Caco-2 (cell line): ENCODE measurements around the gene SIM1. TPM values are rescaled to one million over a fixed set of nuclear protein-coding genes. Genes with fewer than 3 reads are reported as not detected.

ENCODE experiments used
- BruUV-seq: library from RNA; stranded (reverse); fragments of 400-500 nt; replicated peaks from 2 replicates; lab custom pipeline; 2021; lab: Mats Ljungman, UMichigan
- CTCF ChIA-PET: fragments of 300-600 bp; sonication (Branson Sonifier 250); formaldehyde crosslinking; loops from one replicate; lab custom pipeline; 2022; ENCODE audit warnings: antibody characterized with exemption; lab: Charles Lee
- POLR2A ChIA-PET: fragments of 300-600 bp; sonication (Branson Sonifier 250); formaldehyde crosslinking; loops from one replicate; lab custom pipeline; 2022; ENCODE audit warnings: antibody characterized with exemption; lab: Charles Lee
- DNase-seq, 2 experiments: peaks; one replicate each; pipeline versions ENCODE4 v3.0.0 to v3.0.0-alpha.2; 2020 to 2022
- H3K27me3 ChIP-seq: replicated peaks from 2 replicates; pipeline ENCODE4 v1.6.0; 2011; ENCODE audit warnings: low read length; ENCODE audit not compliant: control insufficient read depth, insufficient read depth
- H3K36me3 ChIP-seq: 2 replicates; pipeline ENCODE4 v1.5.1; 2011; ENCODE audit warnings: low read length; ENCODE audit not compliant: control insufficient read depth, insufficient read depth
- H3K4me1 ChIP-seq: fragments of 250-450 bp; sonication (Bioruptor Pico); 2 replicates; pipeline ENCODE4 v1.5.1; 2020; ENCODE audit warnings: mild to moderate bottlenecking
- H3K4me3 ChIP-seq: 2 replicates; pipeline ENCODE4 v1.5.1; 2011; ENCODE audit warnings: low read depth, mild to moderate bottlenecking, control low read depth, low read length
- H3K9me3 ChIP-seq: fragments of 250-450 bp; sonication (Bioruptor Pico); 2 replicates; pipeline ENCODE4 v1.5.1; 2020; ENCODE audit warnings: mild to moderate bottlenecking, moderate library complexity
- H3K27ac Mint-ChIP-seq: one replicate; pipeline ENCODE4 v1.8.0; 2022; ENCODE audit warnings: mixed read lengths; ENCODE audit not compliant: unreplicated experiment
- H3K27me3 Mint-ChIP-seq: one replicate; pipeline ENCODE4 v1.8.0; 2022; ENCODE audit warnings: mixed read lengths; ENCODE audit not compliant: insufficient read depth, unreplicated experiment
- H3K36me3 Mint-ChIP-seq: one replicate; pipeline ENCODE4 v1.8.0; 2022; ENCODE audit warnings: mild to moderate bottlenecking, mixed read lengths; ENCODE audit not compliant: insufficient read depth, unreplicated experiment
- H3K4me1 Mint-ChIP-seq: one replicate; pipeline ENCODE4 v1.8.0; 2022; ENCODE audit warnings: low read depth, mixed read lengths; ENCODE audit not compliant: unreplicated experiment
- H3K4me3 Mint-ChIP-seq: one replicate; pipeline ENCODE4 v1.8.0; 2022; ENCODE audit warnings: mild to moderate bottlenecking, moderate library complexity, mixed read lengths; ENCODE audit not compliant: unreplicated experiment
- H3K9me3 Mint-ChIP-seq: one replicate; pipeline ENCODE4 v1.8.0; 2022; ENCODE audit warnings: mixed read lengths; ENCODE audit not compliant: unreplicated experiment
- intact Hi-C: fragments of 100-400 bp; cut with micrococcal nuclease; formaldehyde crosslinking; loops from one replicate; pipeline ENCODE4 v1.10.0; 2022; ENCODE audit not compliant: unreplicated experiment
- total RNA-seq: library from RNA; stranded (reverse); gene quantifications from 2 replicates; pipeline ENCODE4 v1.2.3, GENCODE V29; 2022
- TF ChIP-seq, protein P1 (sequence below), 2 experiments: fragments of 200-600 bp in 1 of 2; IDR thresholded peaks; 1 replicate in 1 of 2; 2 replicates in 1 of 2; pipeline versions ENCODE4 v1.5.1 to v1.8.0; 2011 to 2022; ENCODE audit warnings: antibody characterized with exemption in 1 of 2, control low read depth in 1 of 2, inconsistent platforms in 1 of 2, low read depth in 1 of 2, low read length in 1 of 2, mild to moderate bottlenecking in 1 of 2, moderate library complexity in 1 of 2; ENCODE audit not compliant: insufficient read depth in 1 of 2, severe bottlenecking in 1 of 2, unreplicated experiment in 1 of 2

SIM1 gene
- total RNA-seq, 1 experiment from 2014 or later, result not detected

DNA sequence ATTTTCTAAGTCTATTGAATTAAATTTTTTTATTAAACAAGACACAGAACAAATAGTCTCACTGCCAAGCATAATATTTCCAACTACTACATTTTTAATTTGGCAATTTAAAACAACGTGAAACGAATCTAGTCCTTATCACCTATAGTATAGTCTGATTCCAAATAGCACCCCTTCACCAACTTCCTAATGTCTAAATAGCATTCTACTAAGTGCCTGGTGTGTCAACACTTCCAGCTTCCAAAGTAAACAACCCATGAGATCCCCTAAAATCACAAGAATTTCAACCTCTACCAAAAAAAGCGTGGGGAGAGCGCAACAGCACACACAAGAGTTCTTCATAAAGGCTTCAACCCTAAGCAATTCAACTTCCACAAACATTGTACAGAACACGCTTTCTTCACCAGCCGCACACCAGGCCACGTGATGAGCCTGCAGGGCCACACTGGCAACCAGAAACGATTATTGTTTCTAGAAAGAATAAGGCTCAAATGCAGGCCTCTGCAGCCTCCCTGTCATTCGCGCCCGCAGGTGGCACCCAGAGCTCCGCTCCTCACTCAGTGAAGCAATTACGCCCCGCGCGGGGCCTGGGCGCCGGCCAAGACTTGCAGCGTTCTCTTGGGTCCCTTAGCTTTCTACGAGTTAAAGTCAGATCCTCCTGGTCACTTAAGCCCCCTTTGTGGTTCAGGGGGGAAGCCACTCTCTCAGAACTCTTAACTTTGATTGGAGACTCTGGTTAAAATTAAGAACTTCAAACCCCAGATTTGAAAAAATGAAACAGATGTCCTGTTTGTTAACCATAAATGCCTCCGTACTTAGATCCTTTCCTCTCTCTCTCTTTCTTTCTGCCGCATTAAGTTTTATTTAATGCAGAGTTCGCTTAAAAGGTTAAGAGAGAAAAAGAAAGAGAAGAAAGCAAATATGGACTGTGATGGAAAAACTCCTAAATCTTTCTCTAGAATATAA lies 18.3 kb downstream of the SIM1 start:
- ChIA-PET POLR2A (no interaction called here), CTCF (no interaction called here)
- Histone ChIP-seq H3K9me3 (no peaks in the 10 kb centered on the region), H3K27me3 (no peaks in the 10 kb centered on the region), H3K4me1 (no peaks in the 10 kb centered on the region), H3K4me3 (no peak overlapping the region), H3K36me3 (no peaks in the 10 kb centered on the region)
- DNase-seq, result no peak
- TF ChIP-seq, protein P1, sequence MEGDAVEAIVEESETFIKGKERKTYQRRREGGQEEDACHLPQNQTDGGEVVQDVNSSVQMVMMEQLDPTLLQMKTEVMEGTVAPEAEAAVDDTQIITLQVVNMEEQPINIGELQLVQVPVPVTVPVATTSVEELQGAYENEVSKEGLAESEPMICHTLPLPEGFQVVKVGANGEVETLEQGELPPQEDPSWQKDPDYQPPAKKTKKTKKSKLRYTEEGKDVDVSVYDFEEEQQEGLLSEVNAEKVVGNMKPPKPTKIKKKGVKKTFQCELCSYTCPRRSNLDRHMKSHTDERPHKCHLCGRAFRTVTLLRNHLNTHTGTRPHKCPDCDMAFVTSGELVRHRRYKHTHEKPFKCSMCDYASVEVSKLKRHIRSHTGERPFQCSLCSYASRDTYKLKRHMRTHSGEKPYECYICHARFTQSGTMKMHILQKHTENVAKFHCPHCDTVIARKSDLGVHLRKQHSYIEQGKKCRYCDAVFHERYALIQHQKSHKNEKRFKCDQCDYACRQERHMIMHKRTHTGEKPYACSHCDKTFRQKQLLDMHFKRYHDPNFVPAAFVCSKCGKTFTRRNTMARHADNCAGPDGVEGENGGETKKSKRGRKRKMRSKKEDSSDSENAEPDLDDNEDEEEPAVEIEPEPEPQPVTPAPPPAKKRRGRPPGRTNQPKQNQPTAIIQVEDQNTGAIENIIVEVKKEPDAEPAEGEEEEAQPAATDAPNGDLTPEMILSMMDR (IDR thresholded peaks at IDR 0.05; ENCODE audit: insufficient read depth in 1 of 2, low read depth in 1 of 2, low read length in 1 of 2, severe bottlenecking in 1 of 2, unreplicated experiment in 1 of 2), result no peak
- no peaks in the 10 kb centered on the region for H3K4me1 Mint-ChIP-seq
- intact Hi-C loops, result no loop called here
- no peaks in the 10 kb centered on the region for H3K36me3 Mint-ChIP-seq
- no TSS peak for BruUV-seq
- no peaks in the 10 kb centered on the region for H3K9me3 Mint-ChIP-seq
- H3K27me3 Mint-ChIP-seq, result no peaks in the 10 kb centered on the region
- H3K4me3 Mint-ChIP-seq, result no peak overlapping the region
- no peak overlapping the region for H3K27ac Mint-ChIP-seq

DNA sequence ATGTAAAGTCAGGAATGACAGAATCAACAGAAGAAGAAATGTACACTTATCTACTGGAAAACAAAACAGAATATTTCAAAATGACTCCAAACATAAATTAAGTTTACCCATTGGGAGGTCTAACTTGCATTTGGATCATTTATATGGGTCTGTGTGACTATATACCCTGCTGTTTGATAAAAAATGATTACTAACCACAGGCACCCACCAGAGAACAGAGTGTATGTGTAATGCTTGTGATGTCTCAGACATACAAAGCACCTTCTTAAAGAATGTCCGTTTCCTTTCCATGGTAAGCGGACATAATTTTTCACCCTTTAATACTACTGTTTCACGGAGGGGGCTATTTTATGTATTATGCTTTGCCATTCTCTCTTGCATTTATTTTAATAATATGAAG lies 19.2 kb downstream of the SIM1 start:
- Histone ChIP-seq H3K4me1 (no peaks in the 10 kb centered on the region), H3K4me3 (no peak overlapping the region), H3K27me3 (no peaks in the 10 kb centered on the region), H3K9me3 (no peaks in the 10 kb centered on the region), H3K36me3 (no peaks in the 10 kb centered on the region)
- Mint-ChIP-seq H3K4me1 (no peaks in the 10 kb centered on the region), H3K27ac (no peak overlapping the region), H3K27me3 (no peaks in the 10 kb centered on the region), H3K4me3 (no peak overlapping the region), H3K9me3 (no peaks in the 10 kb centered on the region), H3K36me3 (no peaks in the 10 kb centered on the region)
- TF ChIP-seq, protein P1 (IDR thresholded peaks at IDR 0.05; ENCODE audit: insufficient read depth in 1 of 2, low read depth in 1 of 2, low read length in 1 of 2, severe bottlenecking in 1 of 2, unreplicated experiment in 1 of 2), result no peak
- intact Hi-C loops, result no loop called here
- DNase-seq, result no peak
- ChIA-PET POLR2A (no interaction called here), CTCF (no interaction called here)
- no TSS peak for BruUV-seq

DNA sequence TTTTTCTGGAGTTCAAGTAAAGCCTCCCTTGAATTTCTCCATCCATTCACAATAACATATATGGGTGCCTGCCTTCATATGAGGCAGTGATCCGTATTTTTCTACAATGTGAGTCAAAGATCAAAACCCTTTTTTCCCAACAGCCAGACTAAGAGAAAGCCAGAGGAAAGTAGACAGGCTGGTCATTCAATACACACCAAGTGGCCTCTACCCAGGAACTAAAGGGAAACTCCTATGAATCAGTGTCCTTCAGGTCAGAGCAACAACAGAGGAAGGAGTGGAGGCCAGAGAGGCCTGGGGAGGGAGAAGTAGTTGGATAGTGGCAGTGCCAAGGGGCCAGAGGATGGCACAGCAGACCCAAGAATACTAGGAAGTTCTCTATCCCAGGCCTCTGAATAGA lies 23.8 kb downstream of the SIM1 start:
- Mint-ChIP-seq H3K27ac (no peak overlapping the region), H3K4me1 (no peaks in the 10 kb centered on the region), H3K9me3 (no peaks in the 10 kb centered on the region), H3K27me3 (no peaks in the 10 kb centered on the region), H3K36me3 (no peaks in the 10 kb centered on the region), H3K4me3 (no peak overlapping the region)
- Histone ChIP-seq H3K4me3 (no peak overlapping the region), H3K9me3 (no peaks in the 10 kb centered on the region), H3K4me1 (no peaks in the 10 kb centered on the region), H3K36me3 (no peaks in the 10 kb centered on the region), H3K27me3 (no peaks in the 10 kb centered on the region)
- intact Hi-C loops, result no loop called here
- BruUV-seq, result no TSS peak
- TF ChIP-seq, protein P1 (IDR thresholded peaks at IDR 0.05; ENCODE audit: insufficient read depth in 1 of 2, low read depth in 1 of 2, low read length in 1 of 2, severe bottlenecking in 1 of 2, unreplicated experiment in 1 of 2), result no peak
- no peak for DNase-seq
- POLR2A ChIA-PET, result no interaction called here
- CTCF ChIA-PET, result no interaction called here
